ENCODE results near the gene PSMC2. TPM values are rescaled to one million over a fixed set of nuclear protein-coding genes. Genes with fewer than 3 reads are reported as not detected.

PSMC2 gene
- total and polyA plus RNA-seq, 10 of the 15 experiments (the other 5 are each of a cell fraction or from before 2014, with no cell fraction given), result 117 to 347 (median 220) TPM

DNA sequence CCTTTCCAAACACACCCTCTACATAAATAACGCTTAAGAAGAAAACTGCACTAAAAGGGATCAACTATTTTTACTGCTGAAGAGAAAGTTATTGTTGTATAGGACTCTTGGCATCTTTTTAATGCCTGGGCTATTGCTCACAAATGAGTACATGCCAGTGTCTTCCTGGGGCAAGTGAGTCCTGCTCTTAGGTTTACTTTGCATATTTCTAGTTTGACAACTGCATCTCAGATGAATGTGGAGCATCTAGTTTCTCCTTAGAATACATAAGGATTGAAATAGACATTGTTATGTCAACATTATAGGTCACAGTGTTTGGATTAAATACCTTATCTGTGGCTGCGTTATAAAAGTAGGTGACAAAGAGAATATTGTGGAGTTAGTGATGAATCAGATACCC lies 44.5 kb downstream of the PSMC2 start:
- ChIA-PET POLR2A (no interaction called here), CTCF (no interaction called here)

More for the DNA sequence above, 44.5 kb downstream of the PSMC2 start:
- ATAC-seq, result no peak
- Histone ChIP-seq H3K27me3 (replicated peaks in 1 of 2; ENCODE audit: control insufficient read depth in 2 of 2, insufficient read depth in 2 of 2, low read length in 1 of 2) (no peaks in the 10 kb centered on the region), H3K27ac (ENCODE audit: control insufficient read depth, insufficient read depth) (no peak overlapping the region), H3K9me3 (replicated peaks; ENCODE audit: control insufficient read depth, insufficient read depth, low read length) (no peaks in the 10 kb centered on the region), H3K79me2 (ENCODE audit: control insufficient read depth, insufficient read depth, low read length) (no peaks in the 10 kb centered on the region), H3K4me3 (no peak overlapping the region), H2AFZ (ENCODE audit: control insufficient read depth, low read depth, low read length) (no peak overlapping the region), H3K4me2 (ENCODE audit: control insufficient read depth, insufficient read depth) (no peak overlapping the region), H3K4me1 (ENCODE audit: control insufficient read depth, insufficient read depth, low read length) (no peaks in the 10 kb centered on the region), H4K20me1 (ENCODE audit: control insufficient read depth, insufficient read depth) (no peaks in the 10 kb centered on the region), H3K36me3 (ENCODE audit: control insufficient read depth in 2 of 2, insufficient read depth in 2 of 2, low read length in 1 of 2) (no peaks in the 10 kb centered on the region), H3K9ac (ENCODE audit: control insufficient read depth, insufficient read depth, low read length) (no peak overlapping the region)
- in situ Hi-C loops (cut with MboI), result no loop called here
- intact Hi-C loops (cut with micrococcal nuclease; ENCODE audit: unreplicated experiment), result no loop called here
- TF ChIP-seq SIN3A (IDR thresholded peaks at IDR 0.05; ENCODE audit: low read depth, low read length) (no peak), ZNF622 (IDR thresholded peaks at IDR 0.05) (no peak), RAD21 (IDR thresholded peaks at IDR 0.05; ENCODE audit: insufficient read depth, low read depth, low read length) (no peak), GATAD2B (conservative IDR thresholded peaks at IDR 0.05; ENCODE audit: low read depth) (no peak), PAX8 (IDR thresholded peaks at IDR 0.05) (no peak), NBN (IDR thresholded peaks at IDR 0.05) (no peak), YBX1 (IDR thresholded peaks at IDR 0.05) (no peak), ZNF217 (IDR thresholded peaks at IDR 0.05) (no peak), TARDBP (IDR thresholded peaks at IDR 0.05; ENCODE audit: borderline replicate concordance) (no peak), IRF4 (IDR thresholded peaks at IDR 0.05; ENCODE audit: low read depth, low read length) (no peak), FOXK2 (IDR thresholded peaks at IDR 0.05) (no peak), EZH2 (IDR thresholded peaks at IDR 0.05; ENCODE audit: borderline replicate concordance, control insufficient read depth, low read depth, low read length) (no peak)
- TF ChIP-seq, protein P1, sequence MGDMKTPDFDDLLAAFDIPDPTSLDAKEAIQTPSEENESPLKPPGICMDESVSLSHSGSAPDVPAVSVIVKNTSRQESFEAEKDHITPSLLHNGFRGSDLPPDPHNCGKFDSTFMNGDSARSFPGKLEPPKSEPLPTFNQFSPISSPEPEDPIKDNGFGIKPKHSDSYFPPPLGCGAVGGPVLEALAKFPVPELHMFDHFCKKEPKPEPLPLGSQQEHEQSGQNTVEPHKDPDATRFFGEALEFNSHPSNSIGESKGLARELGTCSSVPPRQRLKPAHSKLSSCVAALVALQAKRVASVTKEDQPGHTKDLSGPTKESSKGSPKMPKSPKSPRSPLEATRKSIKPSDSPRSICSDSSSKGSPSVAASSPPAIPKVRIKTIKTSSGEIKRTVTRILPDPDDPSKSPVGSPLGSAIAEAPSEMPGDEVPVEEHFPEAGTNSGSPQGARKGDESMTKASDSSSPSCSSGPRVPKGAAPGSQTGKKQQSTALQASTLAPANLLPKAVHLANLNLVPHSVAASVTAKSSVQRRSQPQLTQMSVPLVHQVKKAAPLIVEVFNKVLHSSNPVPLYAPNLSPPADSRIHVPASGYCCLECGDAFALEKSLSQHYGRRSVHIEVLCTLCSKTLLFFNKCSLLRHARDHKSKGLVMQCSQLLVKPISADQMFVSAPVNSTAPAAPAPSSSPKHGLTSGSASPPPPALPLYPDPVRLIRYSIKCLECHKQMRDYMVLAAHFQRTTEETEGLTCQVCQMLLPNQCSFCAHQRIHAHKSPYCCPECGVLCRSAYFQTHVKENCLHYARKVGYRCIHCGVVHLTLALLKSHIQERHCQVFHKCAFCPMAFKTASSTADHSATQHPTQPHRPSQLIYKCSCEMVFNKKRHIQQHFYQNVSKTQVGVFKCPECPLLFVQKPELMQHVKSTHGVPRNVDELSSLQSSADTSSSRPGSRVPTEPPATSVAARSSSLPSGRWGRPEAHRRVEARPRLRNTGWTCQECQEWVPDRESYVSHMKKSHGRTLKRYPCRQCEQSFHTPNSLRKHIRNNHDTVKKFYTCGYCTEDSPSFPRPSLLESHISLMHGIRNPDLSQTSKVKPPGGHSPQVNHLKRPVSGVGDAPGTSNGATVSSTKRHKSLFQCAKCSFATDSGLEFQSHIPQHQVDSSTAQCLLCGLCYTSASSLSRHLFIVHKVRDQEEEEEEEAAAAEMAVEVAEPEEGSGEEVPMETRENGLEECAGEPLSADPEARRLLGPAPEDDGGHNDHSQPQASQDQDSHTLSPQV (IDR thresholded peaks at IDR 0.05), result no peak
- TF ChIP-seq, protein P2, sequence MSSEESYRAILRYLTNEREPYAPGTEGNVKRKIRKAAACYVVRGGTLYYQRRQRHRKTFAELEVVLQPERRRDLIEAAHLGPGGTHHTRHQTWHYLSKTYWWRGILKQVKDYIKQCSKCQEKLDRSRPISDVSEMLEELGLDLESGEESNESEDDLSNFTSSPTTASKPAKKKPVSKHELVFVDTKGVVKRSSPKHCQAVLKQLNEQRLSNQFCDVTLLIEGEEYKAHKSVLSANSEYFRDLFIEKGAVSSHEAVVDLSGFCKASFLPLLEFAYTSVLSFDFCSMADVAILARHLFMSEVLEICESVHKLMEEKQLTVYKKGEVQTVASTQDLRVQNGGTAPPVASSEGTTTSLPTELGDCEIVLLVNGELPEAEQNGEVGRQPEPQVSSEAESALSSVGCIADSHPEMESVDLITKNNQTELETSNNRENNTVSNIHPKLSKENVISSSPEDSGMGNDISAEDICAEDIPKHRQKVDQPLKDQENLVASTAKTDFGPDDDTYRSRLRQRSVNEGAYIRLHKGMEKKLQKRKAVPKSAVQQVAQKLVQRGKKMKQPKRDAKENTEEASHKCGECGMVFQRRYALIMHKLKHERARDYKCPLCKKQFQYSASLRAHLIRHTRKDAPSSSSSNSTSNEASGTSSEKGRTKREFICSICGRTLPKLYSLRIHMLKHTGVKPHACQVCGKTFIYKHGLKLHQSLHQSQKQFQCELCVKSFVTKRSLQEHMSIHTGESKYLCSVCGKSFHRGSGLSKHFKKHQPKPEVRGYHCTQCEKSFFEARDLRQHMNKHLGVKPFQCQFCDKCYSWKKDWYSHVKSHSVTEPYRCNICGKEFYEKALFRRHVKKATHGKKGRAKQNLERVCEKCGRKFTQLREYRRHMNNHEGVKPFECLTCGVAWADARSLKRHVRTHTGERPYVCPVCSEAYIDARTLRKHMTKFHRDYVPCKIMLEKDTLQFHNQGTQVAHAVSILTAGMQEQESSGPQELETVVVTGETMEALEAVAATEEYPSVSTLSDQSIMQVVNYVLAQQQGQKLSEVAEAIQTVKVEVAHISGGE (CRISPR knock-in tag; IDR thresholded peaks at IDR 0.05), result no peak
- RAD21 ChIA-PET (ENCODE audit: unreplicated experiment), result no interaction called here
- WGBS (ENCODE audit: insufficient coverage, insufficient replicate concordance, low lambda C conversion rate, missing lambda C conversion rate), result 40% methylated on average over 2 of the region's 2 CpGs
- no peak for DNase-seq (ENCODE audit: low read depth, low spot score)
- no TSS peak for BruUV-seq (replicated peaks)
- FAIRE-seq, result no peak
- SMC1A ChIA-PET (ENCODE audit: uncharacterized antibody, unreplicated experiment), result no interaction called here
